Thyroid gland (tissue), 4 donors: ENCODE measurements around the gene EMP2.

ENCODE experiments used
- CTCF ChIP-seq, 6 experiments: fragments of 200-600 bp in 3 of 6; fragments of 450-650 bp in 3 of 6; sonication (generic) in 3 of 6; IDR thresholded peaks; one replicate each; pipeline ENCODE4 v1.5.1; 2016 to 2019; ENCODE audit warnings: antibody characterized with exemption in 6 of 6, mild to moderate bottlenecking in 2 of 6, inconsistent platforms in 1 of 6, moderate library complexity in 1 of 6
- POLR2A ChIP-seq, 2 donors: fragments of 450-650 bp; IDR thresholded peaks; one replicate each; pipeline ENCODE4 v1.6.1; 2017; ENCODE audit warnings: antibody characterized with exemption in 2 of 2, mild to moderate bottlenecking in 2 of 2, moderate library complexity in 1 of 2

DNA sequence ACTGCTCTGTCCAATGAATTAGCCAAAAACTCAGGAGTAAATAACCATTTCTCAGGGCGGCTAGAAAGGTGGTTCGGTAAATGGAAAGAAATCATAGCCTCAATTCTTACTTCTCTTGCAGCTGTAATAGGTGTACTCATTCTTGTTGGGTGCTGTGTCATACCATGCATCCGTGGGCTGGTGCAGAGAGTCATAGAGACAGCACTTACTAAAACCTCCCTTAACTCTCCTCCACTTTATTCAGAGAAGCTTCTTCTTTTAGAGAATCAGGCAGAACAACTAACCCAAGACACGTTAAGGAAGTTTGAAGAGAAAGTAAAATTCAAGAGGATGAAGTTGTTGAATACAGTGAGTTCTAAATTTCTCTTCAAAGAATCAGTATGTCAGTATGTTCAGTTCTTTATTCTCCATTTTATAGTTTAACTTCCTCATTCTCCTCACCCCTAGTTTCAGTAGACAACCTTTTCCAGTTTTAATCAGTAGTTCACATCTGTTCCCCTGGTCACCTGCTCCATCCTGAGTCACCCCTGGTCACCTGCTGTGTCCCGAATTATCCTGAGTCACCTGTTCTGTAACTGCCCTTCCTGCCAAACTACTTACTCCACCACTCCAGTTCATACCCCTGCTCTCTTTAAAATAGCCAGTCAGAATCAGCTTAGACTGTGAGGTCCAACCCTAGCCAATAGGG is 85.9 kb downstream of the EMP2 start:
- TF ChIP-seq CTCF (IDR thresholded peaks at IDR 0.05): no peak
- TF ChIP-seq POLR2A (IDR thresholded peaks at IDR 0.05): no peak
